ENCODE results near the gene BCL2.

The BCL2 gene

GRCh38 chr18:63102941-63103744, 216.4 kb downstream of the BCL2 start:
- DNase-seq = no peak

DNA sequence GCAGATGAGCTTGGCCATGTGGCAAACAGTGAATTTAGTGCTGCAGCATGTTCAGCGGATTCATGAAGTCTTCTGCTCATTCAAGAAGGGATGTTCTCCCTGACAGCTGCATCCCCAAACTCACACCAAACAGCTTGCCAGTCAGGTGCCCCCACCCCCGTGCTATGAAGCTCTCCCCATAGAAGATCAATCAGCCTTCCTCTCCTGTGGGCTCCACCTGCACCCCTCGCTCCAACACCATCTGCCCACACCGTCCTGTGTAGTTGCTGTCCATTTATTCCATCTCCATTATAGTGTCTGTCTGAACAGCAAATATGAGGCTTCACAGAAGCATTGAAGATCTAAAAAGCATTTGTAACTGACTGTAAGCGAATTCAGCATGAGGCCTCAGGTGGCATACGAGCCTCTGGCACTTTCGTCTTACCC, 218.9 kb downstream of the BCL2 start:
- DNase-seq = no peak

DNA sequence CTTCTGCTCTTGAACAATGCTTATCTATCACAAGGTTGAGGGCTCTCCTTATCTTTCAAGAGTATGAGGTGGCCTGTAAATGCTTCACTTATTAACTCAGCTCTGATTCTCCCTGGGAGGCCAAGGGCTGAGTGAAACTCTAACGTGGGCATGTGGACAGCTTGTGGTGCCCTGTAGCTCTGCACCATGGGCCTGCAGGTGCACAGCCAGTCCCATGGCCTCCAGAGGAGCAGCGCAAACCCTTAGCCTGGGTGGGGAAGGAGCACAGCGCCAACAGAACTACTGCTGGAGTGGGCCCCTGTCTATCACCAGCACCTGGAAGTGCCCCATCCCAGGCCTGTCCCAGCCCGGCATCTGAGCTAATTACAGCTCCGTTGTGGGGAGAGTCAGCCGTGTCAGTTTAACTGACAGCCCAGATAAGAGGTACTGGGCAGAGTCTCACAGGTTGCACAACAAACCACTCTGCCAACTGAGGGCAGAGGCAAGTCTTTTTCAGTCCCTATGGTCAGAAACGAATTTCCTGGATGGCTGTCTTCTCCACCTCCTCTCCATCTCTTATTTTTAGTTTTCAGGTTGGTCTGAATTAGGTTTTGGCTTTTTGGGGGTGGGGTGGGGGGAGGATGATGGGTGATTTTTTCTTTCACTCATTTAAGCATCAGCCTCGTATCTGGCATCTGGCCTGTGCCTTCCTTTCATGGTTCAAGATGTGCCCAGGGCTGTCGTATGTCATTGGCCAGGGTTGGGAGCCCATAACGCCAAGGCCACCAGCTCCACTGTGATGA, 219.5 kb downstream of the BCL2 start:
- DNase-seq = no peak

DNA sequence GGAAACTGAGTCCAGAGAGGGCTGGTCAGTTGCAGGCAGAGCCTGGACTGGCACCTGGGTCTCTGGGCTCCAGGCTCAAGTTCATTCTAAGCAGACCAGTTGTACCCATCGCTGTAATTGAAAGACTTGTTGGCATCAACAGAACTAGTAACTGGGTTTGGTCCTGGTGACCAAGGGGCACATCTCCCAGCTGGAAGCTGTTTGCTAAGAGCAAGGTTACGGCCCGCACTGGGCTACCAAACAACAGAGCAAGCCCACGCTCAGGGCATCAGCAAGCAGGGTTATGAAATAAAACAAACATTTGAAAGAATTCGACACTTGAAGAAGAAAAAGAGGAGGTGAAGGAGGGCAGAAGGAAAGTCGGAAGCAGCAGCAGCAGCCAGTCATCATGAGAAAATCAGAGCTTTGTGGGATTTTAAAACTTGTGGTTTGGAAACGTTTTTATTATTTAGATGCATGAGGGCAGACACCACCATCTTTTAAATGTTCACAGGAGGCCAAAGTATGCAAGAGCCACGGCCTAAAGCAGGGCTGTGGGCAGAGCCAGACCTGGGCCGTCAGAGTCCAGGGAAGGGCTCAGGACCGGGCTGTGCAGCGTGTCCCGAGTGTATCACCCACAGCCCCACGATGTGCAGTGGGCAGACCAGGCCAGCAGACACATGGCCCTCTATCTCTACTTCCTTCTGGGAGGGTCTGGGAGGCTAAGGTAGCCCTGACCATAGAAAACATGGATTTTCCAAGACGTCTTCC, 220.3 kb downstream of the BCL2 start:
- no peak for DNase-seq

- DNase-seq = no peak
Observed at GRCh38 chr18:63098018-63098981, 221.3 kb downstream of the BCL2 start.

DNA sequence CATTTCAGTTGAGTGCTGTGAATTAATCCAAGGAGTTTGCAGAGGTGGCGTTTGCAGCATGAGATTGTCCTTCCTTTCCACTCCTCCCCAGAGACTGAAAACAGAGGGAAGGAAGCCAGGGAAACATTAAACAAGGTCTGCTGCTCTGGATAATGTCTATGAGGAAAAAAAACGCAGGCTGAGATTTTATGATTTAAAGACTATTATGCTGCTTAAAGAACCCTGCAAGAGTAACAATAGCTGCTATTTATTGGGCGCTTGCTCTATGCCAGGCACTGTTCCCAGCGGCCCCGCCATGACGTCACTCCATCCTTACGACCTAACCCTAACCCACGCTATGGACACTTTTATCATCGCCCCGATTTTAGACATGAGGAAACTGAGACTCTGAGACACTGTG, 222.4 kb downstream of the BCL2 start:
- DNase-seq = no peak

DNA sequence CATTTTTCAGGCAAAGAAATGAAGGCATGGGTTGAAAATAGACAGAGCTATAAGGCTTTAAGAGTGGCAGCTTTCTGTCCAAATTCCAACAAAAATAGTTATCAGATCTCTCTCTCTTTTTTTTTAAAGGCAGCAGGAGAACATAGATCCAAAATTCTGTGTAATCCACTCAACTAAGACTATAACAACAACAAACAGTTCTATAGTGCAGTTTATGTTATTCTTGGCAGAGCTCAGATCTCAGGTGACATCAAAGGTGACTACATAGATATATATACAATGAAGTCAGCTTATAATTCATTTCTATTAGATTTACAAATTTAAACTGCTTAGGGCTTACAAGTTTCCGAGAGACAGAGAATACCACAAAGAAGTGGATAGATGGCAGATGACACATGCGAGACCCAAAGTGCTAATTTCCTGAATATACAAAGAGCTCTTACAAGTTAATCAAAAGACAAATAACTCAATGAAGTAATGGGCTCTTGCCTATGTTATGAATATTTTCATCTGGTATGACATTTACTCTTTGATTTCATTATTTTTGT, 223.2 kb downstream of the BCL2 start:
- no peak for DNase-seq

- no peak for DNase-seq
Observed at GRCh38 chr18:63095768-63096167, 223.8 kb downstream of the BCL2 start.

- no peak for DNase-seq
Observed at GRCh38 chr18:63091671-63092364, 227.8 kb downstream of the BCL2 start.

DNA sequence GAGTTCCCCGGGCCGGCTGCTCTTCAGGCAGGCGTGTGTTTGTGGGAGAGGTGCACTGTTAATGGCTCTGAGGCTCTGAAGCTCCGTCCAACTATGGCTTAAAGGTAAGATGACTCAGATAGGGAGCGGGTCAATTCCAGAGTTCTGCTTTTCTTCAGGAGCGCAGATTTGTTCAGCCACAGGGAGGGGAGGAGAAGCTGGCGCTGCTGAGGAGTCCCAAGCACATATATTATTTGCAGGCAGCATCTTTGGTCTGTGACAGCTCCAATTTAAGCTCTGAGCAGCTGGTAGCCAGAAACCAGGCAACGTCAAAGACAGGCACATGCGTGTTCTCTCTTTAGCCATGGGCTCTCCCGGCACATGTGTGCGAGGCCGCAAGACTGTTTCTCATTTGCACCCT, 229.2 kb downstream of the BCL2 start:
- DNase-seq = no peak

DNA sequence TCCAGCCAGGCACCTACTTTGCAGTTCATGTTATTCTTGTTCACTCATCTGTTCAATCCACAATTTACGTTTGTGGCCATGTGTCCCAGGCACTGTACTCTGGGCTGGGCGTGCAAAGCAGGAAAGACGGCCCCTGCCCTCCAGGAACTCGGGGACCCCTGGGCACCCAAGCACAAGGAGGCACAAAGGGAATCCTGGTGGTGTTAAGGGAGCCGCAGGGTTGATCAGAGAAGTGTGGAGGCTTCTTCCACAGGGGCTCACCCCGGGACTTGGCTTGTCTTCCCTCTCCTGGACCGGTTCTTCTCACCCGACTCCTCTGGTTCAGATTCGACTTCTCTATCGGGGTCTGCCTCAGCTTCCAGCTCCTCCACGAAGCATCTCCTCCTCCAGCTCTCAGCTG, 230.5 kb downstream of the BCL2 start:
- no peak for DNase-seq

GRCh38 chr18:63088262-63088661, 231.3 kb downstream of the BCL2 start:
- no peak for DNase-seq

DNA sequence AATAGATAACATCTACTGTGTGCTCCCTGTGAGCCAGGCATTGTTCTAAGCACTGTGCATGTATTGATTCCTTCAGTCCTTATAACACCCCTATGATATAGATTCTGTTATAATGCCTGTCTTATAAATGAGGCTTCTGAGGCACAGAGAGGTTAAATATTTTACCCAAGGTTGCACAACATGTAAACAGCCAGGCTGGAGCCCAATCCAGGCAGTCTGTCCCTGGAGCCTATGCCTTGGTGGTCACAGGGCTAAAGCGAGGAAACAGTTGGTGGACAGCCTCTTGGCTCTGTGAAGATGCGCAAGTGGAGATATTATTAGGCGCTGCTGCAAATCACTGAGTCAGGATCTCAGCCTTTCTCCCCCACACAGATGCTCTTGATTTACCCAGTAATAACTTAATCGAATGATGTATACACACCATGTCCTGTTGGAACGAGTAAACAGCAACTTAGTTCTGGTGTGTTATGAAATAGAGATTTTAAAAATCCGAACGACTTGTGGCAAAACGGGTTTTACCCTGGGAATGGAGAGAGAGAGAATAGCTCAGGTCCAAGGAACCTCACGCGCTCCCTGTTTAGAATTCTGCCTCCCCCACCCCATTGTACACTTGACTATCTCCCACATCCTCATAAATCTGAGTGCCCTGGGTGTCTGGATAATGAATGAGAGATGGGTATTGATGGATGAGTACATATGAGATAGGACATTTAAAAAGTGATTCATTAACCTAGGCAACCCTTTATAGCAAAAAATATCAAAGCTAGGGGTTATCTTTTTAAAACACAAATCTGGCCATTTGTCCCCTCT, 231.9 kb downstream of the BCL2 start:
- DNase-seq = no peak

DNA sequence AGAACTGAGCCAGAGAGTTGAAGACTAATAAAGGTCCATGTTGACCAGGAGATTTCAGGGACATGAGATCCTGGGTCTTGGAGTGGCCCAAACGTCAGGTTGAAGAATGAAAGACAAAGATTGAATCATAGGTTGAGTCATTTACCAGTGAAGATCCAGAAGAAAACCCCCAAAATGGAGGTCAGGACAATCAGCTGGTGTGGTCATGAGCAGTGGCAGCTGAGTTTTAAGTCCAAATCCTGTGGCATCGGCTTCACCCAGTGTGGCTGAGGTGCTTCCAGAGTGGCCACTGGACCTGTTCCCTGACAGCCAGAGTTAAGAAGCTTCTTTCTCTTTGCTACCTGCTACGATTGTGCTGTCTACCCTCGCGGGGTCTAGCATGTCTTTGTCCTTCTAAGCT, 234.0 kb downstream of the BCL2 start:
- no peak for DNase-seq

- no peak for DNase-seq
Observed at GRCh38 chr18:63084219-63084618, 235.3 kb downstream of the BCL2 start.

DNA sequence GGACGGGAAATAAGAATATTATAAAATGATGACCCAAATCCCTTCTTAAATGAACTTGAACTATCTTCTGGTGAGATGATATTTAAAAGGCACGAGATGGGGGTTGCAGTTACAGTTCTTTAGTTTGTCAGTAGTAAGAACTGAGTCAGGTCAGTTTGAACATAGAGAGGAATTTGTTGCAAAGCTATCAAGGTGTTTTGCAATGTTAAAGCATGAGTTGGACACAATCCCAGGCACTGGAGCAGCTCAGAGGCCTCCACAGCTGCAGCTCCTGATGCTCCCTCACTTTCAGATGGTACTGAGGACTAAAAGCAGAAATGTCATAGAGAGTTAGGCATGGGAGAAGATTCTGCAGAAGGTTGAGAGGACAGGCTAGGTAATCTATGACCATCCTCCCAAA, 236.0 kb downstream of the BCL2 start:
- no peak for DNase-seq

DNA sequence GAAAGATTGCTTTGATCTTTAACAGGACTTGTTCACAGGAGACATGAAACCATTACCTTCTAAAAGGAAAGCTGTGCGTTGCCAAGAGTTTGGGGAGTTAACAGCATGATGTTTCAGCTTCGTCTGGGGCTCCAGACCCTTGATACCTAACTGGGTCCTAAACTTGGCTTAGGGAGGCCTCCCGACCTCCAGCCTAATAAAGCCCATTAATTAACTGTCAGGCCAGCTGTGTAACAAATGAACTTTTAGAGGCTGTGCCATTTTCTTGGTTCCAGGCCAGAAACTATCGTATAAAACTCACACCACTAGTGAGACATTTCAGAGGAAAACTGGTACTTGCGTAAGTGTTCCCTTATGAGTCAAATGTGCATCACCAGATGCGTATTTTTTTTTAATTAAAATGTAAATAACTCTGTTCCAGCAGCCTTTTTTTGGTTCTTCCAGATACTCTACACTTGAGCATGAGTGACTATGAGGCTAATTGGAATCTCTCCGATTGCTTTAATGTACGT, 236.5 kb downstream of the BCL2 start:
- no peak for DNase-seq

DNA sequence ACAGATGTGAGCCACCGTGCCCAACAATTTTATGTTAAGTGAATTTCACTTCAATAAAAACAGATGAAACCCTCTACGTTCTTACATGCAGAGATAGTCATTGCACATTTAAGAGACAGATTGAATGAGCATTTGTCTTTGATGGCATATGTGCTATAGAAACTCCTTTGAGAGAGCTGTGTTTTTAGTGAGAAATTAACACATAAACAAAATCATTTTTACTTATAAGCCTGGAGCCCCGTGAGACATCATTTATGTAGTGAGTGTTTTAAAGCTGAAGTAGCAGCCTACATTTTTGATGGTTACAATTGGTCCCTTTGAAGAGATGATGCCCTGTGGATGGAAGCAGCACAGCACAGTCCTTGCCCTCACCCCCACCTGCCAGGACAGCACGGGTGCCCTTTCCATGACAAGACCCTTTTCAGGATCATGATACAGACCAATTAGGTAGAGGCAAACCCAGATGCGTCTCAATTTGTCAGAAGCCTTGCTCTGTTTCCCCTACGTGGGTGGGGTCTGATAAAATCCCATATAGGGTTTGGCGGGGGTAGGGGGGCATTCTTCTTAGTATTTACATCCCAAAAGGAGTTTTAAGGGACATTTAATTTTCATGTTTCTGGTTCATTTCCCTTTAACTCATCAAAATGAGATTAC, 237.1 kb downstream of the BCL2 start:
- no peak for DNase-seq

GRCh38 chr18:63079114-63079513, 240.5 kb downstream of the BCL2 start:
- DNase-seq = no peak

DNA sequence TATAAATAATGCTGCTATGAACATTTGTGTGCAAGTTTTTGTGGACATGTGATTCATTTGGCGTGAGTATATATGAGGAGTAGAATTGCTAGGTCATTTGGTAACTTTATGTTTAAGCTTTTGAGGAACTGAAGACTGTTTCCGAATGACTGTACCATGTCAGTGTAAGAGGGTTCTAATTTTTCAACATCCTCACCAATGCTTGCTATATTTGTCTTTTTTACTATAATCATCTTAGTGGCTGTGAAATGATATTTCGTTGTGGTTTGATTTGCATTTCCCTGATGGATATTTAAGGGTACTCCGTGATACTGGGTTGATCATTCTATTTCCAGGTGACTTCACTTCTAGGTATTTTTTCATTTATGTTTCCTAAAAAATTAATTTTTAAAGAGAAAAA, 241.1 kb downstream of the BCL2 start:
- no peak for DNase-seq
